ENCODE measurements around the gene NAALADL2.

DNA sequence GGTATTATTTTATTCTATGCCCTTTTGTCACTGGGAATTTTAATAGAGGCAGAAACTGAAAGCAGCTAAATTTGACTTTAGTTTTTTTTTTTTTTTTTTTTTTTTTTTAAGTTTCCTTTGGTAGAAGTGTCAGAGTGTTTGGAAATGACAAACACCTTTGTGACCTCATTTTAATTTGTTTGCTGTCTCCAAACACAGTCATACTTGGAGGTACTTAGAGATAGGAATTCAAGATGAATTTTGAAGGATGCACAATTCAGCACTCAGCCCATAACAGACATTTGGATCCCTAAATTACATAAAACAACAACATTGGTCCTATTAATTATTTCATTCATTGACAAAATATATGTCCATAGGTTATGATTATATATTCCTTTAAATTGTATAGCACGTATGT, 43.4 kb upstream of the NAALADL2 start:
- TF ChIP-seq POLR2A (IDR thresholded peaks at IDR 0.05; ENCODE audit: low read length) (no peak), GATA1 (IDR thresholded peaks at IDR 0.05; ENCODE audit: low read depth, low read length) (no peak)

All from erythroblast (primary cell).